DOHH2 (cell line): ENCODE results near the gene PCNX4.

Experiments used
- H3F3A ChIP-seq: fragments of 200-600 bp; sonication (generic), shearing (Covaris generic); 2 replicates; pipeline ENCODE4 v1.6.0; 2016; ENCODE audit warnings: antibody characterized with exemption, mild to moderate bottlenecking; ENCODE audit not compliant: control insufficient read depth, insufficient read depth
- H3K27ac ChIP-seq: fragments of 200-600 bp; sonication (generic); 2 replicates; pipeline ENCODE4 v1.5.1; 2014; ENCODE audit warnings: low read depth, mild to moderate bottlenecking, low read length, moderate library complexity
- H3K27me3 ChIP-seq: fragments of 200-600 bp; sonication (generic); 2 replicates; pipeline ENCODE4 v1.6.1; 2014; ENCODE audit warnings: mild to moderate bottlenecking, low read length, mixed read lengths; ENCODE audit not compliant: control insufficient read depth
- H3K36me3 ChIP-seq: fragments of 200-600 bp; sonication (generic); 2 replicates; pipeline ENCODE4 v1.6.1; 2014; ENCODE audit warnings: mild to moderate bottlenecking, low read length, moderate library complexity, mixed read lengths; ENCODE audit not compliant: control insufficient read depth
- H3K4me1 ChIP-seq: fragments of 200-600 bp; sonication (generic); 2 replicates; pipeline ENCODE4 v1.6.1; 2014; ENCODE audit warnings: mild to moderate bottlenecking, low read length, mixed read lengths; ENCODE audit not compliant: control insufficient read depth
- H3K4me2 ChIP-seq: fragments of 200-600 bp; sonication (generic); 2 replicates; pipeline ENCODE4 v1.6.0; 2014; ENCODE audit warnings: mild to moderate bottlenecking, low read length, moderate library complexity
- H3K4me3 ChIP-seq: fragments of 200-600 bp; sonication (generic); 2 replicates; pipeline ENCODE4 v1.5.1; 2014; ENCODE audit warnings: mild to moderate bottlenecking, low read length, mixed read lengths
- H3K79me2 ChIP-seq: fragments of 200-600 bp; sonication (generic); 2 replicates; pipeline ENCODE4 v1.6.1; 2014; ENCODE audit warnings: mild to moderate bottlenecking, low read length, mixed read lengths; ENCODE audit not compliant: control insufficient read depth
- H3K9me2 ChIP-seq: fragments of 200-600 bp; sonication (generic); replicated peaks from 2 replicates; pipeline ENCODE4 v1.6.1; 2014; ENCODE audit warnings: mild to moderate bottlenecking, low read length, mixed read lengths; ENCODE audit not compliant: control insufficient read depth
- H3K9me3 ChIP-seq: fragments of 200-600 bp; sonication (generic); 2 replicates; pipeline ENCODE4 v1.6.1; 2014; ENCODE audit warnings: antibody characterized with exemption, low read length, mixed read lengths; ENCODE audit not compliant: control insufficient read depth, insufficient read depth
- H4K20me1 ChIP-seq: fragments of 200-600 bp; sonication (generic); 2 replicates; pipeline ENCODE4 v1.6.0; 2014; ENCODE audit warnings: low read depth, mild to moderate bottlenecking, antibody characterized with exemption, low read length, moderate library complexity; ENCODE audit not compliant: control insufficient read depth, insufficient read depth
- EZH2phosphoT487 ChIP-seq: fragments of 200-600 bp; sonication (generic); IDR thresholded peaks from 2 replicates; pipeline ENCODE4 v1.6.1; 2017; ENCODE audit warnings: borderline replicate concordance, mild to moderate bottlenecking, antibody characterized with exemption, low read length, moderate library complexity, mixed read lengths
- TF ChIP-seq, protein P1 (sequence below): fragments of 200-600 bp; sonication (generic); IDR thresholded peaks from one replicate; pipeline ENCODE4 v1.5.1; 2014; ENCODE audit warnings: antibody characterized with exemption, mild to moderate bottlenecking, low read depth, low read length; ENCODE audit not compliant: poor library complexity, severe bottlenecking

Gene PCNX4

DNA sequence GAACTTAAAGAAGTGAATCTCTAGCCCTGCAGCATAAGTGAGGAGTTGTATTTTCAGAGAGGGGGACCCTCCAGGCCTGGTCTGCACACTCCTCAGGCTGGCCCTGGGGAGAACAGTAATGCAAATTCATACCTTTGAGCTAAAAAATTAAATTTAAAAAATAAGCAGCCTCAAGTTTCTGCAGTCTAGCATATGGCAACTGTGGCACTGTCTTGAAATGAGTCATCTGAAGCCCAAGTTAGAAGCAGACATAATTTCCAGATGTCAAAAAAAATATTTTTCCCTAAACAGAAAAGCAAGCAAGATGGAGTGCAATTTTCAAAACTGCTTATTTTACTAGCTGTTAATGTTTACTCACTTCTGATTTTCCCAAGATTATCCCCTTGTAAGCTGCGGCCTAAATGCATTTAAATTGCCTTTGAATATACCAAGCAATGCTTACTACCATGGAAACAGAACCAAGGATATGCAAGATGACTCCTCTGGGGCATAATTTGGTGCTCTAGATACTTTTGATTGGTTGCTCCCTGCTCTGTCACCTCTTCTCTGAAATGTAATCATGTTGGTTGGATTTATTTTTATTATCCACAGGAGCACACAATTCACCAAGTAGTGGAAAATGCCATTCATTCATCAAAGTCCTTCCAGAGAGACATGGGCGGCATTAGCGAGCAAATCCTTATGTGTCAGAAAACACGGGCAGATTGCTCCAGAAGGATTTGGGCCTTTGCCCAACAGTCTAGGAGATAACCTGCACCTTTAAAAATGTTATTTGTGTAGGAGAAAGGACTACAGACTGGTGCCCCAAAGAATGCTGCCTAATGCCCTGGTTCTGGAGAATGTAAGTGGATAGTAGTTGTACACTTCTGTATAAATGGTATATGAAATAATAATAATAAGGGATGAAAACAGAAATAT lies 98.5 kb downstream of the PCNX4 start:
- H3K4me3 ChIP-seq, result no peak overlapping the region
- no peaks in the 10 kb centered on the region for H3K9me2 ChIP-seq
- H3K4me1 ChIP-seq, result peaks cover 30% of the 10 kb centered on the region
- no peaks in the 10 kb centered on the region for H3F3A ChIP-seq
- H3K27me3 ChIP-seq, result no peaks in the 10 kb centered on the region
- H3K9me3 ChIP-seq, result no peaks in the 10 kb centered on the region
- H4K20me1 ChIP-seq, result no peaks in the 10 kb centered on the region
- H3K27ac ChIP-seq, result no peak overlapping the region
- TF ChIP-seq EZH2phosphoT487, result no peak
- TF ChIP-seq, protein P1, sequence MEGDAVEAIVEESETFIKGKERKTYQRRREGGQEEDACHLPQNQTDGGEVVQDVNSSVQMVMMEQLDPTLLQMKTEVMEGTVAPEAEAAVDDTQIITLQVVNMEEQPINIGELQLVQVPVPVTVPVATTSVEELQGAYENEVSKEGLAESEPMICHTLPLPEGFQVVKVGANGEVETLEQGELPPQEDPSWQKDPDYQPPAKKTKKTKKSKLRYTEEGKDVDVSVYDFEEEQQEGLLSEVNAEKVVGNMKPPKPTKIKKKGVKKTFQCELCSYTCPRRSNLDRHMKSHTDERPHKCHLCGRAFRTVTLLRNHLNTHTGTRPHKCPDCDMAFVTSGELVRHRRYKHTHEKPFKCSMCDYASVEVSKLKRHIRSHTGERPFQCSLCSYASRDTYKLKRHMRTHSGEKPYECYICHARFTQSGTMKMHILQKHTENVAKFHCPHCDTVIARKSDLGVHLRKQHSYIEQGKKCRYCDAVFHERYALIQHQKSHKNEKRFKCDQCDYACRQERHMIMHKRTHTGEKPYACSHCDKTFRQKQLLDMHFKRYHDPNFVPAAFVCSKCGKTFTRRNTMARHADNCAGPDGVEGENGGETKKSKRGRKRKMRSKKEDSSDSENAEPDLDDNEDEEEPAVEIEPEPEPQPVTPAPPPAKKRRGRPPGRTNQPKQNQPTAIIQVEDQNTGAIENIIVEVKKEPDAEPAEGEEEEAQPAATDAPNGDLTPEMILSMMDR, result no peak
- no peaks in the 10 kb centered on the region for H3K79me2 ChIP-seq
- peak overlapping the region; percentile 38 for H3K4me2 ChIP-seq
- no peaks in the 10 kb centered on the region for H3K36me3 ChIP-seq

DNA sequence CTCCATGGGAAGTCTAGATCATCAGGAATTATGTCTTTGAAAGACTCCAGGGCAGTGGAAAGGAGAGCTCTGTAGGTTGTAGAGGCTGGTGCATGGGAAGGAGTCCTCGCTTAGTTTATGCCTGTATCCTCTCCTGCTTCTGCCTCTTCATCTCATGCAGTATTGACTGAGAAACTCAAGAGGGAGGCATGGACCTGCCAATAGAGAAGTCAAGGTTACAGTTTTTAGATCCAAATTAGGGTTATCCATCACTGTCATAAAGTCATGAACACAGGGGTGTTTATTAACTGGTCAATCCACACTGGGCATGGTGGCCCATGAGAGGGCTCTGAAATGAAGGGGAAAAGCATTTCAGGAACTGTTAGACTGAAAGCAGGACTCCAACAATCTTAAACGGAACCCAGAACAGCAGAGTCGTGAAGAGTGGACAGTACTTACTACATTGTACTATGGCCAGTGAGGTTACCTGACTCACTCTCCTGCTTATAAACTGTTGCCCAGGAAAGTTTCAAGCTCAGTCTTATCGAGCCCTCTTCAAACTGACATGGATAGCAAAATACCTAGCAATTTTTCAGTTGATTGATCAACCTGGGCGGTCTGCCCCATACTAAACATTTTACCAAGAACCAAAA lies 103.6 kb downstream of the PCNX4 start:
- Histone ChIP-seq H3K79me2 (no peaks in the 10 kb centered on the region), H3K36me3 (no peaks in the 10 kb centered on the region), H3F3A (no peaks in the 10 kb centered on the region), H3K27ac (no peak overlapping the region), H3K4me2 (no peak overlapping the region), H3K4me1 (peaks cover 28% of the 10 kb centered on the region), H3K9me2 (no peaks in the 10 kb centered on the region), H3K4me3 (no peak overlapping the region), H3K27me3 (no peaks in the 10 kb centered on the region), H3K9me3 (peaks cover 11% of the 10 kb centered on the region; the same call in 1 of the 2 replicates), H4K20me1 (no peaks in the 10 kb centered on the region)
- TF ChIP-seq, protein P1, result peak; percentile 27
- no peak for TF ChIP-seq EZH2phosphoT487

DNA sequence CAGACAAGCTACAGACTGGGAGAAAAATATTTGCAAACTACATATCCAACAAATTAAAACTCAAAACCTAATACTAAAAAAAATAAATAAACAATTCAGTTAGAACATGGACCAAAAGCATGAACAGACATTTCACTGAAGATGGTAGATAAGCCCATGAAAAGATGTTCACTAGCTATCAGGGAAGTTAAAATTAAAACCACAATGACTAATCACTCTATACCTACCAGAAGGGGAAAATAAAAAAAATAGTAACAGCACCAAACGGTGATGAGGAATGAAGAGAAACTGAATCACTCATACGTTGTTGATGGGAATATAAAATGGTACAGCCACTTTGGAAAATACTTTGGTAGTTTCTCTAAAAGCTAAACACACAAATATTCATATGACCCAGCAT lies 104.6 kb downstream of the PCNX4 start:
- no peak for TF ChIP-seq EZH2phosphoT487
- TF ChIP-seq, protein P1, result no peak
- Histone ChIP-seq H3K36me3 (no peaks in the 10 kb centered on the region), H3F3A (no peaks in the 10 kb centered on the region), H3K9me3 (peaks cover 11% of the 10 kb centered on the region; the same call in 1 of the 2 replicates), H3K4me1 (peaks cover 26% of the 10 kb centered on the region), H3K9me2 (no peaks in the 10 kb centered on the region), H3K27ac (no peak overlapping the region), H4K20me1 (no peaks in the 10 kb centered on the region), H3K79me2 (no peaks in the 10 kb centered on the region), H3K4me3 (no peak overlapping the region), H3K27me3 (no peaks in the 10 kb centered on the region), H3K4me2 (no peak overlapping the region)
